IMR-90 (cell line): Measurements from ENCODE around the gene SPTLC2. TPM values are rescaled to one million over a fixed set of nuclear protein-coding genes. Genes with fewer than 3 reads are reported as not detected.

Experiments used
- ATAC-seq: fragments of 200-7000 bp; cut with Tn5 transposase; 2 replicates; pipeline ENCODE4 v1.9.1; 2020; ENCODE audit warnings: low read depth, mild to moderate bottlenecking, moderate library complexity
- BruUV-seq: library from RNA; stranded (reverse); fragments of 400-500 nt; replicated peaks from 2 replicates; lab custom pipeline; 2021; lab: Mats Ljungman, UMichigan
- CTCF ChIA-PET: fragments of 300-600 bp; formaldehyde crosslinking; extraction: SDS; loops from one replicate; lab custom pipeline; 2021; ENCODE audit warnings: antibody characterized with exemption; lab: Yijun Ruan, JAX
- POLR2A ChIA-PET: fragments of 300-600 bp; sonication (Branson Sonifier 250); formaldehyde crosslinking; loops from one replicate; lab custom pipeline; 2022; ENCODE audit warnings: antibody characterized with exemption; ENCODE audit not compliant: unreplicated experiment; lab: Charles Lee
- DNase-seq: peaks from one replicate; pipeline ENCODE4 v3.0.0; 2013
- H2AFZ ChIP-seq: replicated peaks from 2 replicates; pipeline ENCODE3; 2013; ENCODE audit warnings: low read length, mild to moderate bottlenecking; ENCODE audit not compliant: poor library complexity
- H2AK5ac ChIP-seq: 2 replicates; pipeline ENCODE4 v1.6.1; 2013; ENCODE audit warnings: low read depth, low read length, inconsistent platforms
- H2AK9ac ChIP-seq: replicated peaks from 2 replicates; pipeline ENCODE3; 2013; ENCODE audit warnings: mild to moderate bottlenecking, low read depth, low read length, moderate library complexity; ENCODE audit not compliant: poor library complexity
- H2BK120ac ChIP-seq: 2 replicates; pipeline ENCODE4 v1.6.1; 2013; ENCODE audit warnings: low read depth, low read length, inconsistent platforms
- H2BK15ac ChIP-seq: 3 replicates; pipeline ENCODE4 v1.6.1; 2013; ENCODE audit warnings: low read depth, low read length, inconsistent platforms
- H2BK20ac ChIP-seq: 2 replicates; pipeline ENCODE4 v1.6.1; 2013; ENCODE audit warnings: low read depth, mild to moderate bottlenecking, inconsistent platforms, low read length, moderate library complexity
- H2BK5ac ChIP-seq: 2 replicates; pipeline ENCODE4 v1.6.1; 2013; ENCODE audit warnings: mild to moderate bottlenecking, low read depth, low read length, inconsistent platforms; ENCODE audit not compliant: poor library complexity, severe bottlenecking
- H3K14ac ChIP-seq: replicated peaks from 2 replicates; pipeline ENCODE4 v1.6.1; 2013; ENCODE audit warnings: low read depth, low read length, inconsistent platforms
- H3K18ac ChIP-seq: 2 replicates; pipeline ENCODE4 v1.6.1; 2013; ENCODE audit warnings: low read depth, low read length, control low read depth
- H3K23ac ChIP-seq: 2 replicates; pipeline ENCODE4 v1.6.1; 2013; ENCODE audit warnings: low read depth, low read length, inconsistent platforms
- H3K27ac ChIP-seq: 2 replicates; pipeline ENCODE4 v1.5.1; 2013; ENCODE audit warnings: mild to moderate bottlenecking, control low read depth, low read length; ENCODE audit not compliant: insufficient read depth
- H3K27me3 ChIP-seq: 2 replicates; pipeline ENCODE4 v1.6.1; 2013; ENCODE audit warnings: low read length; ENCODE audit not compliant: control insufficient read depth, insufficient read depth
- H3K36me3 ChIP-seq: 2 replicates; pipeline ENCODE4 v1.6.1; 2013; ENCODE audit warnings: low read length, mixed read lengths; ENCODE audit not compliant: control insufficient read depth, insufficient read depth
- H3K4ac ChIP-seq: 2 replicates; pipeline ENCODE4 v1.6.1; 2013; ENCODE audit warnings: low read depth, low read length, inconsistent platforms
- H3K4me1 ChIP-seq: 2 replicates; pipeline ENCODE4 v1.6.1; 2013; ENCODE audit warnings: low read length, mixed read lengths; ENCODE audit not compliant: control insufficient read depth, insufficient read depth
- H3K4me2 ChIP-seq: 2 replicates; pipeline ENCODE4 v1.6.1; 2013; ENCODE audit warnings: low read depth, mild to moderate bottlenecking, control low read depth, low read length, moderate library complexity
- H3K4me3 ChIP-seq: 2 replicates; pipeline ENCODE4 v1.5.1; 2013; ENCODE audit warnings: low read depth, mild to moderate bottlenecking, control low read depth, low read length, moderate library complexity; ENCODE audit not compliant: insufficient read depth
- H3K56ac ChIP-seq: 2 replicates; pipeline ENCODE4 v1.6.1; 2013; ENCODE audit warnings: low read length, inconsistent platforms; ENCODE audit not compliant: insufficient read depth; ENCODE audit errors: extremely low read depth
- H3K79me1 ChIP-seq, 2 experiments: 2 replicates each; pipeline ENCODE4 v1.6.1; 2013; ENCODE audit warnings: low read length in 2 of 2, inconsistent platforms in 1 of 2, low read depth in 1 of 2
- H3K9ac ChIP-seq: 2 replicates; pipeline ENCODE4 v1.6.1; 2013; ENCODE audit warnings: low read depth, low read length, control low read depth
- H3K9me1 ChIP-seq: 2 replicates; pipeline ENCODE4 v1.6.1; 2013; ENCODE audit warnings: low read length, inconsistent platforms; ENCODE audit not compliant: insufficient read depth
- H3K9me3 ChIP-seq: 2 replicates; pipeline ENCODE4 v1.6.1; 2013; ENCODE audit warnings: low read length; ENCODE audit not compliant: control insufficient read depth, insufficient read depth
- H4K20me1 ChIP-seq: 2 replicates; pipeline ENCODE4 v1.6.1; 2013; ENCODE audit warnings: low read length, inconsistent platforms; ENCODE audit not compliant: insufficient read depth
- H4K5ac ChIP-seq: 2 replicates; pipeline ENCODE4 v1.6.1; 2013; ENCODE audit warnings: mild to moderate bottlenecking, low read depth, low read length, control low read depth
- H4K8ac ChIP-seq, 2 experiments: 2 replicates each; pipeline ENCODE4 v1.6.1; 2013; ENCODE audit warnings: low read depth in 2 of 2, low read length in 2 of 2, control low read depth in 1 of 2, inconsistent platforms in 1 of 2
- H4K91ac ChIP-seq: 2 replicates; pipeline ENCODE4 v1.6.1; 2013; ENCODE audit warnings: low read depth, low read length, inconsistent platforms; ENCODE audit not compliant: insufficient read depth
- BHLHE40 ChIP-seq: fragments of 150-350 bp; IDR thresholded peaks from 2 replicates; pipeline ENCODE4 v1.6.1; 2016; ENCODE audit warnings: mild to moderate bottlenecking, low read depth, low read length
- CHD1 ChIP-seq: IDR thresholded peaks from 2 replicates; pipeline ENCODE4 v1.6.1; 2012; ENCODE audit warnings: low read depth, low read length, improper control_type of control experiment
- FOS ChIP-seq: fragments of 150-350 bp; IDR thresholded peaks from 2 replicates; pipeline ENCODE4 v1.6.1; 2016; ENCODE audit warnings: low read depth, low read length
- MAFK ChIP-seq: IDR thresholded peaks from 2 replicates; pipeline ENCODE4 v1.6.1; 2012; ENCODE audit warnings: low read depth, low read length, improper control_type of control experiment
- MAZ ChIP-seq: IDR thresholded peaks from 2 replicates; pipeline ENCODE4 v1.6.1; 2012; ENCODE audit warnings: low read depth, mild to moderate bottlenecking, low read length, improper control_type of control experiment, moderate library complexity, borderline replicate concordance
- MXI1 ChIP-seq: IDR thresholded peaks from 2 replicates; pipeline ENCODE4 v1.6.1; 2012; ENCODE audit warnings: low read depth, mild to moderate bottlenecking, low read length, moderate library complexity, borderline replicate concordance
- NFE2L2 ChIP-seq: fragments of 150-350 bp; IDR thresholded peaks from 2 replicates; pipeline ENCODE4 v1.6.1; 2016; ENCODE audit warnings: low read depth, mild to moderate bottlenecking, low read length
- POLR2A ChIP-seq: IDR thresholded peaks from 2 replicates; pipeline ENCODE4 v1.6.1; 2012; ENCODE audit warnings: mild to moderate bottlenecking, low read depth, low read length
- RAD21 ChIP-seq: IDR thresholded peaks from 2 replicates; pipeline ENCODE4 v1.6.1; 2012; ENCODE audit warnings: low read length, improper control_type of control experiment
- RFX5 ChIP-seq: IDR thresholded peaks from 2 replicates; pipeline ENCODE4 v1.8.0; 2012; ENCODE audit warnings: low read depth, mild to moderate bottlenecking, low read length, moderate library complexity
- WGBS, 2 experiments: methylation state at CpG; one replicate each; pipeline versions ENCODE4 v1.1.5 to v1.1.7; 2013; ENCODE audit warnings: missing lambda C conversion rate in 2 of 2; ENCODE audit not compliant: insufficient read length in 1 of 2; ENCODE audit errors: extremely low coverage in 2 of 2; 5-methylcytosine and 5-hydroxymethylcytosine counted together
- dilution Hi-C: fragments of 300-500 bp; cut with HindIII; formaldehyde crosslinking; loops from one replicate; pipeline ENCODE4 v1.14.3; 2018; ENCODE audit warnings: low sequenced_read_pairs; ENCODE audit not compliant: unreplicated experiment
- in situ Hi-C: fragments of 300-500 bp; cut with MboI; formaldehyde crosslinking; loops from 3 replicates; pipeline ENCODE4 v1.14.3; 2019; ENCODE audit warnings: low sequenced_read_pairs, inconsistent platforms, mixed read lengths
- intact Hi-C: fragments of 100-400 bp; cut with micrococcal nuclease; formaldehyde crosslinking; loops from 2 replicates; pipeline ENCODE4 v1.10.0; 2022
- polyA plus RNA-seq, 3 experiments: library from polyadenylated mRNA; depleted of rRNA; stranded (reverse); fragments of >200 nt; gene quantifications; 2 replicates each; pipeline ENCODE4 v1.2.3, GENCODE V29; 2012; ENCODE audit warnings: low replicate concordance in 1 of 3
- total RNA-seq: library from RNA; depleted of rRNA; stranded (reverse); fragments of >200 nt; gene quantifications from 2 replicates; pipeline ENCODE4 v1.2.3, GENCODE V29; 2012
- TF ChIP-seq, protein P1 (sequence below): fragments of 150-350 bp; IDR thresholded peaks from 2 replicates; pipeline ENCODE4 v1.6.1; 2017; ENCODE audit warnings: mild to moderate bottlenecking, antibody characterized with exemption, low read length, low read depth
- TF ChIP-seq, protein P2 (sequence below): conservative IDR thresholded peaks from 2 replicates; pipeline ENCODE4 v1.5.1; 2012; ENCODE audit warnings: mild to moderate bottlenecking, low read depth, low read length, improper control_type of control experiment
- TF ChIP-seq, protein P3 (sequence below): fragments of 150-350 bp; IDR thresholded peaks from 2 replicates; pipeline ENCODE4 v1.6.1; 2016; ENCODE audit warnings: low read depth, mild to moderate bottlenecking, low read length, moderate library complexity, borderline replicate concordance

Gene SPTLC2
- total and polyA plus RNA-seq, 2 of the 4 experiments (the other 2 are of a cell fraction): 22.6 to 68.3 TPM

DNA sequence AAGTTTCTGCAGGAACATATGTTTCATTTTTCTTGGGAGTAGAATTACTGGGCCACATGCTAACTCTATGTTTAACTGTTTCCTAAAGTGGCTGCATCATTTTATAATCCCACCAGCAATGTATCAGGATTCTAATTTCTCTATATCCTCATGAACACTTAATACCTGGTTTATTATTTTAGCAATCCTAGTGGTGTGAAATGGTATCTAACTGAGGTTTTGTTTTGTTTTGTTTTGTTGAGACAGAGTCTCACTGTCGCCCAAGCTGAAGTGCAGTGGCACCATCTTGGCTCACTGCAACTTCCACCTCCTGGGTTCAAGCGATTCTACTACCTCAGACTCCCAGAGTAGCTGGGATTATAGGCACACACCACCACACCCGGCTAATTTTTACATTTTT, 6.5 kb downstream of the SPTLC2 start:
- ATAC-seq: no peak

More for the DNA sequence above, 6.5 kb downstream of the SPTLC2 start:
- H3K4me1 ChIP-seq: peaks cover 14% of the 10 kb centered on the region
- H2AK5ac ChIP-seq: no peak overlapping the region
- H3K9ac ChIP-seq: no peak overlapping the region
- H2BK120ac ChIP-seq: no peak overlapping the region
- H2AFZ ChIP-seq: no peak overlapping the region
- H3K18ac ChIP-seq: no peak overlapping the region
- no peak overlapping the region for H3K27ac ChIP-seq
- no CpG with 5 or more reads among the region's 3 CpGs for WGBS, 2 experiments
- H3K9me3 ChIP-seq: no peaks in the 10 kb centered on the region
- H4K91ac ChIP-seq: no peak overlapping the region
- H3K9me1 ChIP-seq: peaks cover 13% of the 10 kb centered on the region; the same call in 1 of the 2 replicates
- H3K4ac ChIP-seq: no peak overlapping the region
- no peak overlapping the region for H4K8ac ChIP-seq
- intact Hi-C loops (loop anchor here (5.0 kb wide), 1 partner anchor 38 kb away; no protein-coding TSS in a partner anchor), dilution Hi-C loops (no loop called here), in situ Hi-C loops (no loop called here)
- no peak overlapping the region for H2BK5ac ChIP-seq
- no TSS peak for BruUV-seq
- H3K36me3 ChIP-seq: no peaks in the 10 kb centered on the region
- CTCF ChIA-PET: no interaction called here
- TF ChIP-seq RFX5 (no peak), BHLHE40 (no peak), FOS (no peak), RAD21 (no peak), POLR2A (no peak), MXI1 (no peak), NFE2L2 (no peak), CHD1 (no peak), MAFK (no peak), MAZ (no peak)
- TF ChIP-seq, protein P1, sequence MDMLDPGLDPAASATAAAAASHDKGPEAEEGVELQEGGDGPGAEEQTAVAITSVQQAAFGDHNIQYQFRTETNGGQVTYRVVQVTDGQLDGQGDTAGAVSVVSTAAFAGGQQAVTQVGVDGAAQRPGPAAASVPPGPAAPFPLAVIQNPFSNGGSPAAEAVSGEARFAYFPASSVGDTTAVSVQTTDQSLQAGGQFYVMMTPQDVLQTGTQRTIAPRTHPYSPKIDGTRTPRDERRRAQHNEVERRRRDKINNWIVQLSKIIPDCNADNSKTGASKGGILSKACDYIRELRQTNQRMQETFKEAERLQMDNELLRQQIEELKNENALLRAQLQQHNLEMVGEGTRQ: no peak
- TF ChIP-seq, protein P2, sequence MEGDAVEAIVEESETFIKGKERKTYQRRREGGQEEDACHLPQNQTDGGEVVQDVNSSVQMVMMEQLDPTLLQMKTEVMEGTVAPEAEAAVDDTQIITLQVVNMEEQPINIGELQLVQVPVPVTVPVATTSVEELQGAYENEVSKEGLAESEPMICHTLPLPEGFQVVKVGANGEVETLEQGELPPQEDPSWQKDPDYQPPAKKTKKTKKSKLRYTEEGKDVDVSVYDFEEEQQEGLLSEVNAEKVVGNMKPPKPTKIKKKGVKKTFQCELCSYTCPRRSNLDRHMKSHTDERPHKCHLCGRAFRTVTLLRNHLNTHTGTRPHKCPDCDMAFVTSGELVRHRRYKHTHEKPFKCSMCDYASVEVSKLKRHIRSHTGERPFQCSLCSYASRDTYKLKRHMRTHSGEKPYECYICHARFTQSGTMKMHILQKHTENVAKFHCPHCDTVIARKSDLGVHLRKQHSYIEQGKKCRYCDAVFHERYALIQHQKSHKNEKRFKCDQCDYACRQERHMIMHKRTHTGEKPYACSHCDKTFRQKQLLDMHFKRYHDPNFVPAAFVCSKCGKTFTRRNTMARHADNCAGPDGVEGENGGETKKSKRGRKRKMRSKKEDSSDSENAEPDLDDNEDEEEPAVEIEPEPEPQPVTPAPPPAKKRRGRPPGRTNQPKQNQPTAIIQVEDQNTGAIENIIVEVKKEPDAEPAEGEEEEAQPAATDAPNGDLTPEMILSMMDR: no peak
- TF ChIP-seq, protein P3, sequence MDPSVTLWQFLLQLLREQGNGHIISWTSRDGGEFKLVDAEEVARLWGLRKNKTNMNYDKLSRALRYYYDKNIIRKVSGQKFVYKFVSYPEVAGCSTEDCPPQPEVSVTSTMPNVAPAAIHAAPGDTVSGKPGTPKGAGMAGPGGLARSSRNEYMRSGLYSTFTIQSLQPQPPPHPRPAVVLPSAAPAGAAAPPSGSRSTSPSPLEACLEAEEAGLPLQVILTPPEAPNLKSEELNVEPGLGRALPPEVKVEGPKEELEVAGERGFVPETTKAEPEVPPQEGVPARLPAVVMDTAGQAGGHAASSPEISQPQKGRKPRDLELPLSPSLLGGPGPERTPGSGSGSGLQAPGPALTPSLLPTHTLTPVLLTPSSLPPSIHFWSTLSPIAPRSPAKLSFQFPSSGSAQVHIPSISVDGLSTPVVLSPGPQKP: no peak
- no peak overlapping the region for H2BK15ac ChIP-seq
- H3K56ac ChIP-seq: no peak overlapping the region
- peaks cover 0 to 58% of the 10 kb centered on the region in 2 experiments; a peak in 2 of 4 replicates for H3K79me1 ChIP-seq
- H4K20me1 ChIP-seq: peaks cover 33% of the 10 kb centered on the region
- no peaks in the 10 kb centered on the region for H3K27me3 ChIP-seq
- DNase-seq: no peak
- no peak overlapping the region for H3K23ac ChIP-seq
- POLR2A ChIA-PET: no interaction called here
- H4K5ac ChIP-seq: no peak overlapping the region
- H2BK20ac ChIP-seq: no peak overlapping the region
- no peak overlapping the region for H2AK9ac ChIP-seq
- no peak overlapping the region for H3K14ac ChIP-seq
- H3K4me2 ChIP-seq: no peak overlapping the region
- no peak overlapping the region for H3K4me3 ChIP-seq
